SH-SY5Y (cell line): ENCODE measurements around the gene DNAJC6.

Experiments used
- GATA2 ChIP-seq: IDR thresholded peaks from 2 replicates; pipeline ENCODE4 v1.6.1; 2011; ENCODE audit warnings: mild to moderate bottlenecking, low read depth, low read length
- GATA3 ChIP-seq: IDR thresholded peaks from 2 replicates; pipeline ENCODE4 v1.6.1; 2011; ENCODE audit warnings: low read depth, mild to moderate bottlenecking, low read length, moderate library complexity

DNA sequence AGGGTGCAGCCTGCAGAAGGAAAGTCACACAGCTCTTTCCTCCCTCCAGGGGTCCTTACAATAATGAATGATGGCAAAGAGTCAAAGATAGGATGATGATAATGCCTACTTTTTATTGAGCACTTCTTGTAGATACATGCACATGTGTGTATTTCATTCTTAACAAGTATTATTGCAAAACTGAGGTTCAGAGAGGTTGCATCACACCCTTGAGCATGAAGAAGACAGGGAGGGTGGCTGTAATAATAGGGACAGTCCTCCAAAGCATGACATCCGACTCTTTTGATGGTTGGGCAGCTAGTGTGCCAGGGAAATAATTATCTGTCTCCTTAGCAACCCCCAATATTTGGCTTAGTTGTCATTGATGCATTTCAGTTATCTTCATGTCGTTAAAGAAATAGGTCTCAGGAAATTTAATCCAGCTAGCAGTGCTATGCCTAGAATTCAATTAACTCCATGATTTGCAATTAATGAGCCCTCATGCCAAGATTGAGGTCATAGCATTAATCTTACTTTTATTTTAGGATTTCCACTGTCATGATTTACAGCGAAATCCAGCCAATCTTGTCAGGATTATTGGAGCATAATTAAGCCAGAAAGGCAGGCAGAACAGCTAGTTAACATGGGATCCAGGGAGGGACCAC lies 35.0 kb downstream of the DNAJC6 start:
- TF ChIP-seq GATA3 (no peak), GATA2 (no peak)
